Peyer's patch (tissue), 4 donors: ENCODE data around the gene RGS1.

Experiments used
- POLR2A ChIP-seq, 2 donors: fragments of 450-650 bp; IDR thresholded peaks; one replicate each; pipeline ENCODE4 v1.5.1; 2017; ENCODE audit warnings: antibody characterized with exemption in 2 of 2, mild to moderate bottlenecking in 2 of 2, moderate library complexity in 2 of 2
- TF ChIP-seq, protein P1 (sequence below), 6 experiments: fragments of 450-650 bp in 4 of 6; fragments of 200-600 bp in 2 of 6; sonication (generic) in 1 of 6; IDR thresholded peaks; one replicate each; pipeline ENCODE4 v1.5.1; 2017 to 2019; ENCODE audit warnings: antibody characterized with exemption in 6 of 6, mild to moderate bottlenecking in 3 of 6, moderate library complexity in 1 of 6

DNA sequence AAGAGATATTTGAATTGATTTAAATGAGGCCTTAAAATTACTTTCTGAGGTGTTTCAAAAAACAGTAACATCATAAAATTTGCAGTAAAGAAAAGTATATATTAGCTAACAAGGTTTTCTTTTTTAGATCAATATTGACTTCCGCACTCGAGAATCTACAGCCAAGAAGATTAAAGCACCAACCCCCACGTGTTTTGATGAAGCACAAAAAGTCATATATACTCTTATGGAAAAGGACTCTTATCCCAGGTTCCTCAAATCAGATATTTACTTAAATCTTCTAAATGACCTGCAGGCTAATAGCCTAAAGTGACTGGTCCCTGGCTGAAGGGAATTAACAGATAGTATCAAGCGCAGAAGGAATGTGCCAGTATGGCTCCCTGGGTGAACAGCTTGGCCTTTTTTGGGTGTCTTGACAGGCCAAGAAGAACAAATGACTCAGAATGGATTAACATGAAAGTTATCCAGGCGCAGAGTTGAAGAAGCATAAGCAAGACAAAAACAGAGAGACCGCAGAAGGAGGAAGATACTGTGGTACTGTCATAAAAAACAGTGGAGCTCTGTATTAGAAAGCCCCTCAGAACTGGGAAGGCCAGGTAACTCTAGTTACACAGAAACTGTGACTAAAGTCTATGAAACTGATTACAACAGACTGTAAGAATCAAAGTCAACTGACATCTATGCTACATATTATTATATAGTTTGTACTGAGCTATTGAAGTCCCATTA, 3.6 kb downstream of the RGS1 start:
- TF ChIP-seq, protein P1, sequence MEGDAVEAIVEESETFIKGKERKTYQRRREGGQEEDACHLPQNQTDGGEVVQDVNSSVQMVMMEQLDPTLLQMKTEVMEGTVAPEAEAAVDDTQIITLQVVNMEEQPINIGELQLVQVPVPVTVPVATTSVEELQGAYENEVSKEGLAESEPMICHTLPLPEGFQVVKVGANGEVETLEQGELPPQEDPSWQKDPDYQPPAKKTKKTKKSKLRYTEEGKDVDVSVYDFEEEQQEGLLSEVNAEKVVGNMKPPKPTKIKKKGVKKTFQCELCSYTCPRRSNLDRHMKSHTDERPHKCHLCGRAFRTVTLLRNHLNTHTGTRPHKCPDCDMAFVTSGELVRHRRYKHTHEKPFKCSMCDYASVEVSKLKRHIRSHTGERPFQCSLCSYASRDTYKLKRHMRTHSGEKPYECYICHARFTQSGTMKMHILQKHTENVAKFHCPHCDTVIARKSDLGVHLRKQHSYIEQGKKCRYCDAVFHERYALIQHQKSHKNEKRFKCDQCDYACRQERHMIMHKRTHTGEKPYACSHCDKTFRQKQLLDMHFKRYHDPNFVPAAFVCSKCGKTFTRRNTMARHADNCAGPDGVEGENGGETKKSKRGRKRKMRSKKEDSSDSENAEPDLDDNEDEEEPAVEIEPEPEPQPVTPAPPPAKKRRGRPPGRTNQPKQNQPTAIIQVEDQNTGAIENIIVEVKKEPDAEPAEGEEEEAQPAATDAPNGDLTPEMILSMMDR (IDR thresholded peaks at IDR 0.05), result no peak
- TF ChIP-seq POLR2A (IDR thresholded peaks at IDR 0.05), result no peak
